ENCODE measurements around the gene NEDD9.

DNA sequence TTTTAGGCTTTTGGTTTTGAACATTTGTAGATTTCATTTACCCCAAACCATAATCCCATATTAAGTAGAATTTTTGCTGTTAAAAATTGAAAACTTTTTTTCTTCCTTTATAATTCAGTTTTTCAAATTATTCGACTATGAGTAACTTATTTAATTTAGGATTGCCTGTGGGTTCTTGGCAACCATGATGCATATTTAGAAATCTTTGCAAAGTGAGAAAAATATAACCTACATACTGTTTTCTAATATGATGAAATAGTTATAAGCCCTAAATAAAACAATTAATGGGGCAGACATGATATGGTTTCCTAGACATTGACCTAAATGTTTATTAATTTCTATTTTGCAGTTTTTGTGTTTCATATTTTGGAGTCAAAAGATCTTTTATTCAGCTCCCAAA, 23.6 kb downstream of the NEDD9 start:
- TF ChIP-seq, protein P1, sequence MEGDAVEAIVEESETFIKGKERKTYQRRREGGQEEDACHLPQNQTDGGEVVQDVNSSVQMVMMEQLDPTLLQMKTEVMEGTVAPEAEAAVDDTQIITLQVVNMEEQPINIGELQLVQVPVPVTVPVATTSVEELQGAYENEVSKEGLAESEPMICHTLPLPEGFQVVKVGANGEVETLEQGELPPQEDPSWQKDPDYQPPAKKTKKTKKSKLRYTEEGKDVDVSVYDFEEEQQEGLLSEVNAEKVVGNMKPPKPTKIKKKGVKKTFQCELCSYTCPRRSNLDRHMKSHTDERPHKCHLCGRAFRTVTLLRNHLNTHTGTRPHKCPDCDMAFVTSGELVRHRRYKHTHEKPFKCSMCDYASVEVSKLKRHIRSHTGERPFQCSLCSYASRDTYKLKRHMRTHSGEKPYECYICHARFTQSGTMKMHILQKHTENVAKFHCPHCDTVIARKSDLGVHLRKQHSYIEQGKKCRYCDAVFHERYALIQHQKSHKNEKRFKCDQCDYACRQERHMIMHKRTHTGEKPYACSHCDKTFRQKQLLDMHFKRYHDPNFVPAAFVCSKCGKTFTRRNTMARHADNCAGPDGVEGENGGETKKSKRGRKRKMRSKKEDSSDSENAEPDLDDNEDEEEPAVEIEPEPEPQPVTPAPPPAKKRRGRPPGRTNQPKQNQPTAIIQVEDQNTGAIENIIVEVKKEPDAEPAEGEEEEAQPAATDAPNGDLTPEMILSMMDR (IDR thresholded peaks at IDR 0.05): no peak
- TF ChIP-seq POLR2AphosphoS5 (IDR thresholded peaks at IDR 0.05; ENCODE audit: low read depth, low read length) (no peak), SIN3A (IDR thresholded peaks at IDR 0.05; ENCODE audit: borderline replicate concordance, insufficient read depth, low read depth, low read length) (no peak)
- TF ChIP-seq, protein P2, sequence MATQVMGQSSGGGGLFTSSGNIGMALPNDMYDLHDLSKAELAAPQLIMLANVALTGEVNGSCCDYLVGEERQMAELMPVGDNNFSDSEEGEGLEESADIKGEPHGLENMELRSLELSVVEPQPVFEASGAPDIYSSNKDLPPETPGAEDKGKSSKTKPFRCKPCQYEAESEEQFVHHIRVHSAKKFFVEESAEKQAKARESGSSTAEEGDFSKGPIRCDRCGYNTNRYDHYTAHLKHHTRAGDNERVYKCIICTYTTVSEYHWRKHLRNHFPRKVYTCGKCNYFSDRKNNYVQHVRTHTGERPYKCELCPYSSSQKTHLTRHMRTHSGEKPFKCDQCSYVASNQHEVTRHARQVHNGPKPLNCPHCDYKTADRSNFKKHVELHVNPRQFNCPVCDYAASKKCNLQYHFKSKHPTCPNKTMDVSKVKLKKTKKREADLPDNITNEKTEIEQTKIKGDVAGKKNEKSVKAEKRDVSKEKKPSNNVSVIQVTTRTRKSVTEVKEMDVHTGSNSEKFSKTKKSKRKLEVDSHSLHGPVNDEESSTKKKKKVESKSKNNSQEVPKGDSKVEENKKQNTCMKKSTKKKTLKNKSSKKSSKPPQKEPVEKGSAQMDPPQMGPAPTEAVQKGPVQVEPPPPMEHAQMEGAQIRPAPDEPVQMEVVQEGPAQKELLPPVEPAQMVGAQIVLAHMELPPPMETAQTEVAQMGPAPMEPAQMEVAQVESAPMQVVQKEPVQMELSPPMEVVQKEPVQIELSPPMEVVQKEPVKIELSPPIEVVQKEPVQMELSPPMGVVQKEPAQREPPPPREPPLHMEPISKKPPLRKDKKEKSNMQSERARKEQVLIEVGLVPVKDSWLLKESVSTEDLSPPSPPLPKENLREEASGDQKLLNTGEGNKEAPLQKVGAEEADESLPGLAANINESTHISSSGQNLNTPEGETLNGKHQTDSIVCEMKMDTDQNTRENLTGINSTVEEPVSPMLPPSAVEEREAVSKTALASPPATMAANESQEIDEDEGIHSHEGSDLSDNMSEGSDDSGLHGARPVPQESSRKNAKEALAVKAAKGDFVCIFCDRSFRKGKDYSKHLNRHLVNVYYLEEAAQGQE (IDR thresholded peaks at IDR 0.05; ENCODE audit: insufficient read depth in 1 of 2, low read depth in 2 of 2, low read length in 1 of 2): no peak
